GM19372 (cell line): ENCODE measurements around the gene ADD3.
"Not testable (repeated sequence)": the region's sequence is repeated elsewhere in the genome, so short reads cannot be mapped to it uniquely, and the experiment has no call there.

Experiments used
- ATAC-seq: cut with Tn5 transposase; IDR thresholded peaks from one replicate; pipeline ENCODE4 v1.9.1; 2021; ENCODE audit warnings: mild to moderate bottlenecking, low read depth, moderate library complexity; ENCODE audit not compliant: unreplicated experiment

Gene ADD3

DNA sequence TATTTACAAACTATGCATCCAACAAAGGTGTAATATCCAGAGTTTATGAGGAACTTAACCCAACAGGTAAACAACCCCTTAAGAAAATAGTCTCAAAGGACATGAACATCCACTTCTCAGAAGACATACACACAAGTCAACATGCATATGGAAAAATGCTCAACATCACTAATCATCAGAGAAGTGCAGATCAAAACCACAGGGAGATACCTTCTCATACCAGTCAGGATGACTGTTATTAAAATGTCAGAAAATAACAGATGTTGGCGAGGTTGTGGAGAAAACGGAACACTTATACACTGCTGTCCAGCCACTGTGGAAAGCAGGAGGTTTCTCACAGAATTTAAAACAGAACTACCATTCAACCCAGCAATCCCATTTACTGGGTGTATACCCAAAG, 84.0 kb downstream of the ADD3 start:
- ATAC-seq: no peak

DNA sequence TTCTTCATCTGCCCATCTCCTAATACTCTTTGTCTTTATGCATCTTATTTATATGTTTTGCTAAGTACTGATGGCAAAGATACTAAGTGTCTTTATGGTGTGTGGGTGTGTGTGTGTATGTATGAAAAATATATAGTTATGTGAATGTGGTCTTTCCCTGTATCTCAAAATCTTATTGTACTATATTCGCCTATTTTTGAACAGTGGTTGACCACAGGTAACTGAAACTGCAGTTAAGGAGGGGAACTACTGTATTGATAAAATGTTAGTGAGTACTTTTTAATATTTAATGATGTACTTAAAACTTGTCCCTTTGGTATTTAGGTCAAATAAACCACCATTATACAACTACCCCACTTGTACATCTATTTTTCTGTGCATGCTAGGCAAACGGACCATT, 85.9 kb downstream of the ADD3 start:
- ATAC-seq: no peak

DNA sequence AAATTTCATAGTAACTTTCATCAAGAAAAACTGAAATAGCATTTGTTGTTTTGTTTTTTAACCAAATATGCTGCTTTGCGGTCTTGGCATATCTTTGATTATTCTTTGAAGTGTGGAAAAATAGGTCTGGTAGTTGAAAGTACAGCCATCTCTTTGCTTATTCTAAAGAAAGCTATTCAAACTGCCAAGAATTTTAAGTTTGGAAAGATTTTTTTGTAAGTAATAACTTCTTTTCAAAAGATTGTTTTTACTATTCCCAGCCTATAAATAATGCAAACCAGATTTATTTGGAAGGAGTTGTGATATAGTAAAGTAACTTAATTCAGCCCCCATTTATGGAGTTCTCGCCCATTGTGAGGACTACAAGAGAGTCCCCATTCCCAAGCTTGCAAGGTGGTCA, 87.0 kb downstream of the ADD3 start:
- no peak for ATAC-seq

DNA sequence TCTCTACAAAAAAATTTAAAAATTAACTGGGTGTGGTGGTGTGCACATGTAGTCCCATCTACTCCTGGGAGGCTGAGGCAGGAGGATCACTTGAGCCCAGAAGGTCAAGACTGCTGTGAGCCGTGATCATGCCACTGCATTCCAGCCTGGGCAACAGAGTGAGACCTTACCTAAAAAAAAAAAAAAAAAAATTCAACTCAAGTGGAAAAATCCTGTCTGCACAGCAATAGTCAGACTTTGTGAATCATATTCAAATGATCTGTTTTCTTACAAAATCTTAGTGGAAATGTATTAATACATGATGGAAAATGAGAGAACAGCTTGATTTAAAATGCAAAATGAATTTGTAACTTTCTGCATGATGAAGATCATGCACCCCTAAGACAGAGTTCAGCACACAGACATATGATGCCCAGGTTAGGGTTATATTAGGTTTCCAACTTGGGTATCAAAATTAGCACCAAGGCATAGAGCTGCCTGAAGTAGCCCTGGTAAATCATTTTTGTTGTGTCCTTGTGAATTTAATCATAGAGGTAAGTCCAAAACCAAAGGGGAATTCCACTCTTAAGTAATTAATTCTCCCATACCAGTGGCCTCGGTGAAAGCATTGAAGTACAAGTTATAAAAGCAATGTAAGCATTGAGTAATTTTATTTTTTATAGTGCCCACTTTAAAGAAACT, 93.8 kb downstream of the ADD3 start:
- ATAC-seq: no peak

DNA sequence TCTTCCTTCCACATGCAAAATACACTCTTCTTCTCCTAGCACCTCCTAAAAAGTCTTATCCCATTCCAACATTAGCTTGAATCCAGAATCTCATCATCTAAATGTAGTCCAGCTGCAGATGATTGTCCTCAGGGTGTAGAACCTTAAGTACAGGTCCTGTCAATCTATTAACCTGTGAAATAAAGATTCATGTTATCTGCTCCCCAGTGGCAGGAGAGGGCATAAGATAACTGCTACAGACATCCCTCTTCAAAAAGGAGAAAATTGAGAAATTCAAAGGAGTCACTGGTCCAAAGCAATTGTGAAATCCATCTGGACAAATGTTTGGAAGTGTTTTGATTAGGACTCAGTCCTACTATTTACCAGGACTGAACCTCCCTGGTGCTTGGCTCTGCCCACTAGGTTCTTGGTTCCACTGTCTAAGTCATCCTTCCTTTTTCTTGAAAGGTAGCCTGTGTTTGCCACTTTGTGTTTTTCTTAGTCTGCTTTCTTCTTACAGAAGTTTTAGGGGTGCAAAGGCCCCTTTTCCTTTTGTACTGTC, 96.2 kb downstream of the ADD3 start:
- ATAC-seq: no peak

DNA sequence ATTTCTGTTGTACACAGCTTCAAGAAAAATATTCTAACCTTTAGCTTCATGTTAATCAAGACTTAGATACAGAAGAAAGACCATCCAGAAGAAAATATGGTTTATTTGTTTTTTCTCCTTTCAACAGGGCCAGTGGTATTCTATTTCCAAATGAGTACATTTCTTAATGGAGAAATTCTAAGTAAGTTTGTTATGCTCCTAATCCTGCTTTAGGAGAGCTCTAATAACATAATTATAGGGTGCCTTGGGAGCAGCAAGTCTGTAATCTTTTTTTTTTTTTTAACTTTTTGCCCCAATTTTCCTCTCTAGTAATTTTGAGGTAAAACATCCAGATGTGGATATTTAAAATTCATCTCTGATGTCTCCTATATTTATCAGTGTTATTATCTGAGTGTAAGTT, 98.1 kb downstream of the ADD3 start:
- no peak for ATAC-seq

DNA sequence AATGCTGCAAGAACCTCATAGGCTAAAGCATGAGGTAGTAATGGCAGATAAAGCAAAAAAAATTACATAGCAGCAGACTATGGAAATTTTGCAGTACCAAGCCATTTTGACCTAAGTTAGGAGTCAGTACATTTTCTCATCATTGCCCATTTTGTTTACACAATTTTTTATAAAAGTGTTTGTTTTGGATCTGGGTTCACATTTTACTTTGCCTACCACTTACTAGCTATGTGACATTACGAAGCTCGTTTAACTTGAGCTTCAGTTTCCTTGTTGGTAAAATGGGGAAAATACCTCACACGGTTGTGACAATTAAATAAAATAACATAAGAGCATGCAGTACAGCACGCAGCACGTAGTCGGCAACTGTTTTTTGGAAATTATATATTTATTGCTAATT, 99.6 kb downstream of the ADD3 start:
- ATAC-seq: no peak

DNA sequence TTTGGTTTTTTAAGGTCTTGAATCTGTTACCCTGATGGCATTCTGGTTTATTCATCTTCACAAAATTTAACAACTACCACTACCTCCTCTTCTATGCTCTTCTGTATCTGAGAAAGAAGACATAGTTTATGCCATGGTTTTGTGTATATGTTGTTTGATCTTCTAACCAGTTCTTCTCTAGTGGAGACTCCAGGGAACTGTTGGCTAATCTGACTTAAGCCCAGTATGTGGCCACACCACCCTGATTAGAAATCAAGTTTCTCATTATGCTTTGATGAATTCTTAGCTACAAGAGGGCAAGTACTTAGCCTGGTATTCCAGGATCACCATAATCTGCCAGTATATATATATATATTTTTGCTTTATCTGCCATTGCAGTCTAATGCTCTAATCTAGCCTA, 100.1 kb downstream of the ADD3 start:
- ATAC-seq: no peak

DNA sequence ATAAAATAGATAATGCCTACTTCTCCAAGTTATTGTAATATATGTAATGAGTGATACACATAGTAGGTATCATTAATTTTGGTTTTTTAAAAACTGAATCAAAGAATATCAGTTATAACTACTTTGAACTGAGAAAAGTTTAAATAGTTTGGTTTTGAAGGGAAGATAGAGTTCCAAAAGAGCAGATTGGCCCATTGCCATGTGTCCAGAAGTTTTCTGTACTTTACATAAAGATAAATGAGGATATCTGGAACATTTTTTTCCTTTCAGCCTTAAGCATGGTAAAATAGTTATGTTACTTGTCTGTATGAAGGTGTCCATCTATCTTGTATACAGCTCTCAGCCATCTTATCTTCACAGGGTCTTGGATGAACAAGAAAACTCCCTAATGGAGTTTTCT, 101.7 kb downstream of the ADD3 start:
- ATAC-seq: no peak

DNA sequence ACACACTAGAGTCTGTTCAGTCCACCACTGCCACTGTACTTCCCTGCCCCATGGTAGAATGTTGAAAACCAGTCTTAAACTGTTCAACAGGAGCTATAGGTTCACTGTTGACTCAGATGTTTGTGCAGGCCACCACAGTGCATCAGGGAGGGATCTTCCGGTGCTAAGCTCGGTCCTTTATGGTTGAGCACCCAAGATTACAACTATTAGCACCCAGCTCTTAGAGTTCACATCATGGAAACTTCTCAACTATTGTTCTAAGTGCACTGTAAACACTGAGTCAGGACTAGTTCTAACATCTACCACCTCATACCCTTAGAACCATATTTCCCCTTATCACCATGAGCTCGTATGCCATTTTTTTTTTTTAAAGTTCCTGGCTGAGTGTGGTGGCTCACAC, 102.6 kb downstream of the ADD3 start:
- ATAC-seq: peak; percentile 62

DNA sequence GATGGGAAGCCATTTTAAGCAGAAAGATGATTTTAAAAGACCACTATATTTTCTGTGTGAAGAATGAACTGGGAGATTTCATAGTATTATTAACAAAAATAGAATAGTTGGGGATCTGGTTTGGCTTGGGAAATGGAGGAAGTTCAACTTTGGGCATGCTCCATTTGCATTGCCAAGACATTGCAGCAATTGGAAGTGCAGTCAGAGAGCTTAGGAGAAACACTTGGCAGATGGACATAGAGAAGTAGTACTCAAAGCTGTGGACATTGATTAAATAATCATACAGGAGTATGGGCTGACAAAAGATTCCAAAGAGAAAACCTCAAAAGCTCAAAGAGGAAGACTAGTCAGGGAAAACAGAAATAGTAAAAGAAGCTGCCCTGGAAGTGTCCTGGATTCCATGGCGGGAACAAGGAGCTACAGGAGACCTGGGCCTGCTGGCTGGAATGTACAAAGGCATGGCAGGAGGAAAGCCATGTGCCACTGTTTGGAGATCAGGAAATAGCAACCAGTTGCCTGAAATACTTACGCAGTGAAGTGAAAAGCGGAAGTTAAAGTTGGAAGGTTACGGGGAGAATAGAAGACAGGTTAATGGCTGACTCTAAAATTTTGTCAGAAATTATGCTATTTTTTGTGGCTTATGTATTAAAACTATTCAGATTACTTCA, 106.0 kb downstream of the ADD3 start:
- no peak for ATAC-seq

DNA sequence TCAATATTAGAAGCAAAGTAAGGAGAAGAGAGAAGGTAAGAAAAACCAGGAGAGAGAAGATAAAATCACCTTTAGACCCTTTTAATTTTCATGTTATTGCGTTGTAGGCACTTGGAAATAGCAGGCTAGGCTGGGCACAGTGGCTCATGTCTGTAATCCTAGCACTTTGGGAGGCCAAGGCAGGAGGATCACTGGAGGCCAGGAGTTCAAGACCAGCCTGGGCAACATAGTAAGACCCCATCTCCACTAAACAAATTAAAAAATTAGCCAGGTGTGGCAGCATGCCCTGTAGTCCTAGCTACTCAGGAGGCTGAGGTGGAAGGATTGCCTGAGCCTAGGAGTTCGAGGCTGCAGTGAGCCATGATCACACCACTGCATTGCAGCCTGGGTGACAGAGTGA, 106.9 kb downstream of the ADD3 start:
- ATAC-seq: not testable (repeated sequence)

DNA sequence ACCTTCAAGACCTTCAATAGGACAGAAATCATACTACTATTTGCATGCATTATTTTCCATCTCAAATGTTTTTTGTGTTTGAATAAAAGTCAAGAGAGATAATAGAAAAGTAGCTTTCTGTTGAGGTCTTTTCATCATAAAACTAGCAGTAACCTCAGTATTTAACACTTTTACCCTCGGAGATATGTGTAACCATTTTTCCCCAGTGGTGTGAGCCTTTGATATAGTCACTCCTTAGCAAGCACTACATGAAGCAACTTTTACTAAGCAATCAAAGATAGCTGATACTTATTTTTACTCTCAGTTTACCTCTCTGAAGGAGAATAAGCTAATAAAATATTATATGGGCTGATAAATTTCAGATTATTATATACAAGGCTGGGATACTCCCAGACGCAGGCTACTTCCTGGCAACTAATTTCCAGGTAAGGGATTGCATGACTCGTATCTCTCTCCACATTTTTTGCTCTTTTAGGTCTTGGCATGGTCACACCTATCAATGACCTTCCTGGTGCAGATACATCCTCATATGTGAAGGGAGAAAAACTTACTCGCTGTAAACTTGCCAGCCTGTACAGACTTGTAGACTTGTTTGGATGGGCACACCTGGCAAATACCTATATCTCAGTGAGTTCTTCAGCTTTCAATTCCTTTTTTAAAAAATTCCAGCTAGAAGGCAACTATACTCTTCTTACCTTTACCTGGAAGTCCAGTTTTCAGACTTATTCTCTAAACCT, 108.2 kb downstream of the ADD3 start:
- ATAC-seq: no peak

DNA sequence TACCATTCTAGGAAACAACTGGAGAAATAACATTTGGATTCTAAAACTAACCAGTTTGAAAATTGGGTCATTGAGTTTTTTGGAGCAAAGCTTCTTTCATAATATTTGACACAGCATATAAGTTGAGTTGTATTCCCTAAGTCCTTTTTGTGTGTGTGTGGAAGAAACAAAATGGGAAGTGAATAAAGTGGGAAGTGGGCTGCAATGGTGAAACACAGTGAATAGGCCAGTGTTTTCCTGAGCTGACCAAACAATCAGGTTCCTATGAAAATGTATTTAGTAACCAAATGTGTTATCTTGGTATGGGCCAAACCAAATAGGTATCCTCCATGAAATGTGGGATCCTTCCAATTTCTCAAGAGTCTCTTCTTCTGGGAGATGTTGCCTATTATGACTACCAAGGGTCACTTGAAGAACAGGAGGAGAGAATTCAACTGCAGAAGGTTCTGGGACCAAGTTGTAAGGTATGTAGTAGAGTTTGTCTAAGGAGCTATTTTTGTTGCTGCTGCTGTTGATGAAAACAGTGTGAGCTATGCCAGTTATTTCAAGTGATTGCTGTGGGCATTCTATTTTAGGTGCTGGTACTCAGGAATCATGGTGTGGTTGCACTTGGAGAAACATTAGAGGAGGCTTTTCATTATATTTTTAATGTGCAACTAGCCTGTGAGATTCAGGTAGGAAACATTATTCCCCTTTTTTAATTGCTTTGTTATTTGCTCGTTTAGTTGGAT, 111.3 kb downstream of the ADD3 start:
- ATAC-seq: no peak

DNA sequence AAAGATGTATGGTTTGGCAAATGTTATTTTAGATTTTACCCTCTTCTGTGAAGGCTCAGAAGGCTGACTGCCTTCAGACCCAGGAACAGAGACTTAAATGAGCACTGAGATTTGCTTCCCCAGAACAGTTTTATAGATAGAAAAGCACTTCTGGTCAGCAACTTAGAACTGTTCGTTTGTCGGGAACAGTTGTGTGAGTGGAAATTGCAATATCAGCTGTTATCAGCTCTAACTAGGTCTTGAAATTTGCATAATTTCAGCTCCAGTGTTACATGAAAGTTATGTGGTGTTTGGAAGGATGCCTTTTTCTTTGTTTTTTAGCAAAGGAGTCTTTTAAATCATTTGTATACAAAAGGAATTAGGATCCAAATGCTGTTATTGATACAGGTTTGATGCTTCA, 115.8 kb downstream of the ADD3 start:
- ATAC-seq: no peak

DNA sequence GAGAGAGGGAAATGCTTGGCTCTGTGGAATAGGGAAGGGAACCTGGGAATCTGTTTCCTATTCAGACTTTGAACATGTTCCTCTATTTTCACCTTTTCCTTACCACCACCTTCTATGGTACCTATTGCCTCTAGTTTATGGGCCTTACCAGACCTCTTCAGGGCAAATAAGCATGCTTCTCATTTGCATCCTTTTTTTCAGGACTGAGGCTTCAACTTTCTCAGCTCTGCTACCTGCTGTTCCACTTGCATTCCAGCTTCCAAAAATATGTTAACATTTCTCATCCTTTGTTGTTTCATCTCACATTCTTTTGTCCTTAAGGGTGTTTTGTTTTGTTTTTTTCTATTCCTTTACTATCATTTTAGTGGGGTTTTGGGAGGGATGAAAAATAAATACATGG, 121.7 kb downstream of the ADD3 start:
- no peak for ATAC-seq

DNA sequence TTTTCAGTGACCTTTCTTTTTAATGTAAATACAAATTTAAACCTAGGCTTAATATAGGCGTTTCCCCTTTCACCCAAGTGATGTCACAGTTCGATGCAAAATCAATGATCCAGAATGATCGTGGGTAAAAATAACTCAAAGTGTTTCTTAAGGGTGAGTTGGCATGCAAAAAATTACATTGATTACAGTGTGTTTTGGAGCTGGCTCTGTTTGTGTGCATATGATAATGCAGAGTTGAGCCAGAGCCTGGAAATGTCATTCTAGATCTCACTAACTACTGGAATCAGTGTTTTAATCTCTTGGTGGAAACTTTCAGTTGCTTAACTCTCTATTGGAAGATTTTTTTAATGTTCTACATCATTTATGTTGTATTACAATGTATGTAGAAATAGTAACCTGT, 127.1 kb downstream of the ADD3 start:
- ATAC-seq: no peak

DNA sequence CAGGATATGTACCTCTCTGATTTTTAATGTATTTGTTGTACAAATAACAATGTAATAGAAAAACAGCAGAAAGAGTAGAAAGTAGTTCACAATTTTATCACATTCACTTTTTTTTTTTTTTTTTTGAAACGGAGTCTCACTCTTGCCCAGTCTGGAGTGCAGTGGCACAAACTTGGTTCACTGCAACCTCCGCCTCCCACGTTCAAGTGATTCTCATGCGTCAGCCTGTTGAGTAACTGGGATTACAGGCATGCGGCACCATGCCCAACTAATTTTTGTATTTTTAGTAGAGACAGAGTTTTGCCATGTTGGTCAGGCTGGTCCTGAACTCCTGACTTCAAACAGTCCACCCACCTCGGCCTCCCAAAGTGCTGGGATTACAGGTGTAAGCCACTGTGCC, 128.1 kb downstream of the ADD3 start:
- ATAC-seq: not testable (repeated sequence)

DNA sequence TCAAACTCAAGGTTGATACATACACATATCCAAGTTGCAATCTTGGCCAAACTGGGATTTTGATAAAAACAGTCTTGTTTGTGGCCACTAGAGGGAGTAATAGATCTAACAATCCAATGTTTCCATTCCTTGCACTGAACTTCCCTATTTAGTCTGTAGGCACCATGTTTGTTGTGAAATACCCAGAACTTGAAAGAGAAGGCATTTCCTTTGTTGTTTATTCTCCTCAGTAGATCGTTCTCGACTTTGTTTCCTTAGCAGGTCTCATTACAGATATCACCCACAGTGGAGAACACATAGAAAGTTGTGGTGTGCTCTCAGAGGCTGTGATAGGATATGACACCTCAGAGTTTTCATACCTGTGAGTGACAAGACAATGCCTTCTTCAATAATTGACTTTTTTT, 129.4 kb downstream of the ADD3 start:
- ATAC-seq: peak; percentile 51

DNA sequence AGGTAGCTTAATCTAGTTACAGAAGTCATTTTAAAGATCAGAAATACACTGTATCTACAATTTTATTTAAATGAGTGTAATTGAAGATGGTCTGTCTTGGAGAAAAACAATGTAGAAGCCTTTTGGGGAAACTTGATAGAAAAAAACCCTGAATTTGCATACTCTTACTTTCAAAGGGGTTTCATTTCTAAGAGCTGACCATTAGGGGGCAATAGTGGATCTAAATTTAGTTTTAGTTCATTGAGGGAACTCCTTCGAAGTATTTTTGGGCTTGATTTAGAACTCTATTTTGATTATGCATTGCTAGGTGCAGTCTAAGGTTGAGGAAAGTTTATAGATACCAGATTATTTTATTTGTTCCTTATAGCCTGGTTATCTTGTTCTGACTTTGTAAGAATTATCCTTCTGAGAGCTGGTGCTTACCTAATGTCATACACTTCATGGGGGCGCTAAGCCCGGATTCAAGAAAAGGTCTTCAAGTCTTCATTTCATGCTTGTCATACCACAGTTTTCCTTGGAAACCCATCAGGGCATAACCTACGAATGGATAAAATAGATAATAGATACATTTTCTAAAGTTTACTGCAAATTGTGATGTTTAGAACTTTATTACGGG, 130.5 kb downstream of the ADD3 start:
- ATAC-seq: no peak
